Hepatocyte (in vitro differentiated cells): Measurements from ENCODE around the gene PDSS2. TPM values are rescaled to one million over a fixed set of nuclear protein-coding genes. Genes with fewer than 3 reads are reported as not detected.
"Not testable (repeated sequence)": the region's sequence is repeated elsewhere in the genome, so short reads cannot be mapped to it uniquely, and the experiment has no call there.

ENCODE experiments used
- DNase-seq: peaks from one replicate; pipeline ENCODE4 v3.0.0-alpha.2; 2016; ENCODE audit warnings: low spot score
- H2AFZ ChIP-seq: fragments of 200-600 bp; sonication (generic); 2 replicates; pipeline ENCODE4 v1.6.0; 2016; ENCODE audit warnings: antibody characterized with exemption, mild to moderate bottlenecking
- H3K27ac ChIP-seq: fragments of 200-600 bp; sonication (generic); 2 replicates; pipeline ENCODE4 v1.5.1; 2016; ENCODE audit warnings: mild to moderate bottlenecking
- H3K27me3 ChIP-seq: fragments of 200-600 bp; sonication (generic); 2 replicates; pipeline ENCODE4 v1.6.1; 2016
- H3K36me3 ChIP-seq: fragments of 200-600 bp; sonication (generic); replicated peaks from 2 replicates; pipeline ENCODE4 v1.5.1; 2016; ENCODE audit warnings: low read depth; ENCODE audit not compliant: insufficient read depth
- H3K4me1 ChIP-seq: fragments of 200-600 bp; sonication (generic); 2 replicates; pipeline ENCODE4 v1.5.1; 2016; ENCODE audit warnings: mild to moderate bottlenecking, moderate library complexity; ENCODE audit not compliant: insufficient read depth
- H3K4me2 ChIP-seq: fragments of 200-600 bp; sonication (generic); 2 replicates; pipeline ENCODE4 v1.6.0; 2016
- H3K4me3 ChIP-seq: fragments of 200-600 bp; sonication (generic); 2 replicates; pipeline ENCODE4 v1.5.1; 2016; ENCODE audit warnings: mild to moderate bottlenecking
- H3K79me2 ChIP-seq: fragments of 200-600 bp; sonication (generic); 2 replicates; pipeline ENCODE4 v1.6.0; 2017; ENCODE audit warnings: mild to moderate bottlenecking
- H3K9me2 ChIP-seq: fragments of 200-600 bp; sonication (generic); replicated peaks from 2 replicates; pipeline ENCODE4 v1.6.0; 2017; ENCODE audit warnings: mild to moderate bottlenecking; ENCODE audit not compliant: insufficient read depth
- H3K9me3 ChIP-seq: fragments of 200-600 bp; sonication (generic); 2 replicates; pipeline ENCODE4 v1.5.1; 2016; ENCODE audit warnings: low read depth, mild to moderate bottlenecking
- H4K20me1 ChIP-seq: fragments of 200-600 bp; sonication (generic); 2 replicates; pipeline ENCODE4 v1.6.0; 2016; ENCODE audit warnings: mild to moderate bottlenecking; ENCODE audit not compliant: insufficient read depth, poor library complexity, severe bottlenecking
- EZH2 ChIP-seq: fragments of 200-600 bp; sonication (generic); IDR thresholded peaks from 2 replicates; pipeline ENCODE4 v1.6.1; 2016; ENCODE audit warnings: antibody characterized with exemption, mild to moderate bottlenecking, borderline replicate concordance
- EZH2phosphoT487 ChIP-seq: fragments of 200-600 bp; sonication (generic); IDR thresholded peaks from one replicate; pipeline ENCODE4 v1.6.1; 2018; ENCODE audit warnings: antibody characterized with exemption, mild to moderate bottlenecking, low read depth, moderate library complexity; ENCODE audit not compliant: unreplicated experiment, severe bottlenecking
- WGBS: methylation state at CpG from one replicate; pipeline ENCODE4 v1.1.6; 2016; ENCODE audit warnings: low lambda C conversion rate; ENCODE audit errors: missing lambda C conversion rate; 5-methylcytosine and 5-hydroxymethylcytosine counted together
- polyA plus RNA-seq: library from polyadenylated mRNA; unstranded; fragments of >200 nt; fragmentation: Nextera tagmentation; extraction: Ambion mirVana; gene quantifications from 2 replicates; pipeline ENCODE4 v1.2.1, GENCODE V29; 2016
- total RNA-seq: library from RNA; depleted of rRNA; stranded (reverse); fragments of >200 nt; gene quantifications from 2 replicates; pipeline ENCODE4 v1.2.3, GENCODE V29; 2014
- TF ChIP-seq, protein P1 (sequence below): fragments of 200-600 bp; sonication (generic); IDR thresholded peaks from 2 replicates; pipeline ENCODE4 v1.5.1; 2016; ENCODE audit warnings: antibody characterized with exemption, mild to moderate bottlenecking; ENCODE audit not compliant: poor library complexity

Gene PDSS2
- total and polyA plus RNA-seq, 2 experiments from 2014 or later: 15.3 to 18.2 TPM

DNA sequence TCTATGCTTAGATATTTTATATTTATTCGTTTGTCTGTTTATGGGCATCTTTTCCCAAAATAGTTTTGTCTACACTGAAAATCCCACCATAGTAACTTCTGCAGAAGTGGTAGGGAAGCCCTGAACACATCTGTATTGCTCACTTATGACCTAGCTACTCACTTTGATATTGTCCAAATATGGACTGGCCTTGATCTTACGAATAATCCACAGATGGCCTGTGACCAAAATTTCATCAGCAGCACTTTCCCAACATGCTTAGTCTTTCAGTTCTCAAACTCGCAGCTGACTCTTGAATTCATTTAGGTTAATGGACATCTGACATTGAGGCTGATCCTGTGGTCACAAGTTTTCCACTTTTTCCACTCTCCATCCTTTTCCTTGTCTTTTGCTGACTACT is 263.2 kb downstream of the PDSS2 start:
- Histone ChIP-seq H4K20me1 (no peaks in the 10 kb centered on the region), H3K79me2 (no peaks in the 10 kb centered on the region), H2AFZ (no peak overlapping the region), H3K4me3 (no peak overlapping the region), H3K9me2 (no peaks in the 10 kb centered on the region), H3K4me1 (no peaks in the 10 kb centered on the region), H3K27me3 (no peaks in the 10 kb centered on the region), H3K9me3 (no peaks in the 10 kb centered on the region), H3K4me2 (no peak overlapping the region), H3K27ac (no peak overlapping the region), H3K36me3 (no peaks in the 10 kb centered on the region)
- TF ChIP-seq EZH2: no peak
- TF ChIP-seq, protein P1, sequence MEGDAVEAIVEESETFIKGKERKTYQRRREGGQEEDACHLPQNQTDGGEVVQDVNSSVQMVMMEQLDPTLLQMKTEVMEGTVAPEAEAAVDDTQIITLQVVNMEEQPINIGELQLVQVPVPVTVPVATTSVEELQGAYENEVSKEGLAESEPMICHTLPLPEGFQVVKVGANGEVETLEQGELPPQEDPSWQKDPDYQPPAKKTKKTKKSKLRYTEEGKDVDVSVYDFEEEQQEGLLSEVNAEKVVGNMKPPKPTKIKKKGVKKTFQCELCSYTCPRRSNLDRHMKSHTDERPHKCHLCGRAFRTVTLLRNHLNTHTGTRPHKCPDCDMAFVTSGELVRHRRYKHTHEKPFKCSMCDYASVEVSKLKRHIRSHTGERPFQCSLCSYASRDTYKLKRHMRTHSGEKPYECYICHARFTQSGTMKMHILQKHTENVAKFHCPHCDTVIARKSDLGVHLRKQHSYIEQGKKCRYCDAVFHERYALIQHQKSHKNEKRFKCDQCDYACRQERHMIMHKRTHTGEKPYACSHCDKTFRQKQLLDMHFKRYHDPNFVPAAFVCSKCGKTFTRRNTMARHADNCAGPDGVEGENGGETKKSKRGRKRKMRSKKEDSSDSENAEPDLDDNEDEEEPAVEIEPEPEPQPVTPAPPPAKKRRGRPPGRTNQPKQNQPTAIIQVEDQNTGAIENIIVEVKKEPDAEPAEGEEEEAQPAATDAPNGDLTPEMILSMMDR: no peak
- no peak for TF ChIP-seq EZH2phosphoT487
- 94% methylated on average over 3 of the region's 3 CpGs for WGBS
- DNase-seq: no peak

DNA sequence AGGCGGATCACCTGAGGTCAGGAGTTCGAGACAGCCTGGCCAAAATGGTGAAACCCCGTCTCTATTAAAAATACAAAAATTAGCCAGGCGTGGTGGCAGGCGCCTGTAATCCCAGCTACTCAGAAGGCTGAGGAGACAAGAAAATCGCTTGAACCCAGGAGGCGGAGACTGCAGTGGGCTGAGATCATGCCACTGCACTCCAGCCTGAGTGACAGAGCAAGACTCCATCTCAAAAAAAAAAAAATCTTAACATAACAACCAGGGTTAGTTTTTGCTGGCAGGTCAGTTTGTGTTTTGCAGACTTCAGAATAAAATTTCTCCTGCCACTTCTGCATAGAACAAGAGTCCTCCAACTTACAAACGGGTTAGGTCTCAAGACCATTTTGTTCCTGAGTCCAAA is 264.6 kb downstream of the PDSS2 start:
- H3K4me3 ChIP-seq, DNase-seq, H3K9me3 ChIP-seq, H3K27me3 ChIP-seq, H3K36me3 ChIP-seq, H3K4me1 ChIP-seq, H2AFZ ChIP-seq, H3K4me2 ChIP-seq, H3K79me2 ChIP-seq, H3K9me2 ChIP-seq, H4K20me1 ChIP-seq, H3K27ac ChIP-seq: not testable (repeated sequence)
- WGBS: 96% methylated on average over 8 of the region's 8 CpGs

DNA sequence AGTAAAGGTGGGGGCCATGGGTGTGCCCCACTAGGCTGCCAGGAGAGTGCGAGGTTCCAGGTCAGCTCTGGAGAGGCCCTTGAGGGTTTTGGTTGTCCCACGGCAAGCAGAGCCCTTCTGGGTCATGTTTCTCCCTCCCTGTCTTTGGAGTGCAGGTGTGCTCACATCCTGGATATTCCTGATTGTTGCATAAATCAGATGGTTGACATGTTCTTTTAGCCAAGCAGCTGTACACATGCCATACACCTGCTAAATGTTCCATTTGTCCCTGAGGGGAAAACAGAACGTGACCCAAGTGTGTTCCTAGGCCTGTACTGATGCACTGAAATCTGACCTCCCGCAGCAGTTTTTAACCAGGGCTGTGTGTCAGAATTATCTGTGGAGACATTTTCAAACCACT is 266.5 kb downstream of the PDSS2 start:
- no peak overlapping the region for H3K4me2 ChIP-seq
- no peaks in the 10 kb centered on the region for H3K36me3 ChIP-seq
- no peak overlapping the region for H3K4me3 ChIP-seq
- DNase-seq: no peak
- H3K9me3 ChIP-seq: no peaks in the 10 kb centered on the region
- no peaks in the 10 kb centered on the region for H3K79me2 ChIP-seq
- 68% methylated on average over 4 of the region's 4 CpGs for WGBS
- TF ChIP-seq EZH2phosphoT487: no peak
- TF ChIP-seq, protein P1: no peak
- TF ChIP-seq EZH2: no peak
- H3K27ac ChIP-seq: no peak overlapping the region
- no peaks in the 10 kb centered on the region for H3K4me1 ChIP-seq
- H3K9me2 ChIP-seq: no peaks in the 10 kb centered on the region
- no peaks in the 10 kb centered on the region for H4K20me1 ChIP-seq
- no peak overlapping the region for H2AFZ ChIP-seq
- H3K27me3 ChIP-seq: no peaks in the 10 kb centered on the region

DNA sequence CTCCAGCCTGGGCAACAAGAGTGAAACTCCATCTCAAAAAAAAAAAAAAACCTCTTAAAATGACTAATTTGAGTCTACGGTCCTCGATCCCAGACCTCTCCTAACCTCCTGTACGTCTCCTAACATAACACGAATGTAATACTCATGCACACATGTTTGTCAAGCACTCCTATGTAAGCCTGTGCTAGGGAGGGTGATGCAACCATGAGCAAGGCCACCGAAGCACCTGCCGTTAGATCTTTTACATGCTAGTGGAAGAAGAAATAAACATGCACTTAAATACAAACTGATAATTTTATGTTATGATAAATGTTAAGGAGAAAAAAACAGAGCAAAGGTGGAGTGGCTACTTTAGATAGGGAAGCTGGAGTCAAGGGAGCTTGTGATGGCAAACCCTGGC is 271.7 kb downstream of the PDSS2 start:
- H3K27ac ChIP-seq: no peak overlapping the region
- no peaks in the 10 kb centered on the region for H3K4me1 ChIP-seq
- H3K4me3 ChIP-seq: no peak overlapping the region
- no peak overlapping the region for H3K4me2 ChIP-seq
- no peak overlapping the region for H2AFZ ChIP-seq
- no peak for DNase-seq
- TF ChIP-seq, protein P1: no peak
- TF ChIP-seq EZH2phosphoT487: no peak
- TF ChIP-seq EZH2: no peak
- WGBS: 86% methylated on average over 6 of the region's 6 CpGs
- H4K20me1 ChIP-seq: no peaks in the 10 kb centered on the region
- no peaks in the 10 kb centered on the region for H3K79me2 ChIP-seq
- H3K9me3 ChIP-seq: no peaks in the 10 kb centered on the region
- H3K9me2 ChIP-seq: no peaks in the 10 kb centered on the region
- H3K27me3 ChIP-seq: no peaks in the 10 kb centered on the region
- no peaks in the 10 kb centered on the region for H3K36me3 ChIP-seq
